ENCODE measurements around the gene TRAPPC1.

DNA sequence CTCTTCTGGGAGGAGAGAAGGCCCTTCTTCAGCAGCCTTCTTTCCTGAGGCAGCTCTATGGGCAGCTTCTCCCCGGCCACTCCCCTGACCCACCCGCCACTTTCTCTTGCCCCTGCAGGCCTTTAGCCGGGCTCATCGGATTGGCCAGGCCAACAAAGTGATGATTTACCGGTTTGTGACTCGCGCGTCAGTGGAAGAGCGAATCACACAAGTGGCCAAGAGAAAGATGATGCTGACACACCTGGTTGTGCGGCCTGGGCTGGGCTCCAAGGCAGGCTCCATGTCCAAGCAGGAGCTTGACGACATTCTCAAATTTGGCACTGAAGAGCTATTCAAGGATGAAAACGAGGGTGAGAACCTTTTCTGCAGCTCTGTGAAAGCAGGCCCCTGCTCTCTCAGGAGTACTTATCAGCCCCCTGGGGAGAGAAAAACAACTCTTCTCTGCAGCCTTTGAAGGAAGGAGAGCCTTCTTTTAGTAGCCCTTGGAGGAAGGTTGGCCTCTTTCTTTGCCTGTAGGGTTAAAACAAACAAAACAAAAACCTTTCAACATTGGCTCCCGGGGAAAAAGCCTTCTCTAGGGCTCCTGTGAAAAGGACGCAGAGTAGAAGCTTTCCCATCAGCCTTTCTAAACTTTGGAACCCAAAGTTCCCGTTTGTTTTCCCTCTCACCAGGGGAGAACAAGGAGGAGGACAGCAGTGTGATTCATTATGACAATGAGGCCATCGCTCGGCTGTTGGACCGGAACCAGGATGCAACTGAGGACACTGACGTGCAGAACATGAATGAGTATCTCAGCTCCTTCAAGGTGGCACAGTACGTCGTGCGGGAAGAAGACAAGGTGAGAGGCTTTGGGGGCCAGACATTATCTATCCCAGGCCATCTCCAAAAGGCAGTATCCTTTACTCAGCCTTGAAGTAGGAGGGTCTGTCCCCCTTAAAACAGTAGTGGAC, 28.3 kb downstream of the TRAPPC1 start:
- TF ChIP-seq, protein P1, sequence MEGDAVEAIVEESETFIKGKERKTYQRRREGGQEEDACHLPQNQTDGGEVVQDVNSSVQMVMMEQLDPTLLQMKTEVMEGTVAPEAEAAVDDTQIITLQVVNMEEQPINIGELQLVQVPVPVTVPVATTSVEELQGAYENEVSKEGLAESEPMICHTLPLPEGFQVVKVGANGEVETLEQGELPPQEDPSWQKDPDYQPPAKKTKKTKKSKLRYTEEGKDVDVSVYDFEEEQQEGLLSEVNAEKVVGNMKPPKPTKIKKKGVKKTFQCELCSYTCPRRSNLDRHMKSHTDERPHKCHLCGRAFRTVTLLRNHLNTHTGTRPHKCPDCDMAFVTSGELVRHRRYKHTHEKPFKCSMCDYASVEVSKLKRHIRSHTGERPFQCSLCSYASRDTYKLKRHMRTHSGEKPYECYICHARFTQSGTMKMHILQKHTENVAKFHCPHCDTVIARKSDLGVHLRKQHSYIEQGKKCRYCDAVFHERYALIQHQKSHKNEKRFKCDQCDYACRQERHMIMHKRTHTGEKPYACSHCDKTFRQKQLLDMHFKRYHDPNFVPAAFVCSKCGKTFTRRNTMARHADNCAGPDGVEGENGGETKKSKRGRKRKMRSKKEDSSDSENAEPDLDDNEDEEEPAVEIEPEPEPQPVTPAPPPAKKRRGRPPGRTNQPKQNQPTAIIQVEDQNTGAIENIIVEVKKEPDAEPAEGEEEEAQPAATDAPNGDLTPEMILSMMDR (IDR thresholded peaks at IDR 0.05; ENCODE audit: borderline replicate concordance, extremely low read depth, low read length, poor library complexity, severe bottlenecking), result no peak
- TF ChIP-seq EZH2 (IDR thresholded peaks at IDR 0.05; ENCODE audit: borderline replicate concordance, low read depth, low read length, severe bottlenecking), result no peak
